HEK293 (cell line): ENCODE results near the gene KCNQ1.

ENCODE experiments used
- CTCF ChIA-PET: fragments of 350-600 bp; formaldehyde crosslinking; extraction: SDS; loops from one replicate; lab custom pipeline; 2021; ENCODE audit warnings: antibody characterized with exemption; lab: Yijun Ruan, JAX
- POLR2A ChIA-PET: fragments of 300-600 bp; formaldehyde crosslinking; extraction: SDS; loops from one replicate; lab custom pipeline; 2020; ENCODE audit warnings: antibody characterized with exemption, inconsistent platforms; lab: Yijun Ruan, JAX
- H3K27ac ChIP-seq: fragments of 200-500 bp; sonication (Bioruptor generic); 2 replicates; pipeline ENCODE4 v1.5.1; 2014; ENCODE audit warnings: low read depth, low read length, control low read depth, inconsistent platforms; ENCODE audit errors: extremely low read depth
- H3K36me3 ChIP-seq, 2 experiments: fragments of 200-500 bp in 1 of 2; sonication (Bioruptor generic) in 1 of 2; 1 replicate in 1 of 2; 2 replicates in 1 of 2; pipeline ENCODE4 v1.5.1; 2014 to 2017; ENCODE audit warnings: inconsistent platforms in 2 of 2, low read length in 2 of 2; ENCODE audit not compliant: control insufficient read depth in 2 of 2, insufficient read depth in 1 of 2
- H3K4me1 ChIP-seq: fragments of 200-500 bp; sonication (Bioruptor generic); 2 replicates; pipeline ENCODE4 v1.5.1; 2014; ENCODE audit warnings: mild to moderate bottlenecking, low read length, inconsistent platforms; ENCODE audit not compliant: control insufficient read depth, insufficient read depth
- H3K4me3 ChIP-seq: 2 replicates; pipeline ENCODE4 v1.5.1; 2011; ENCODE audit warnings: low read depth, mild to moderate bottlenecking, control low read depth, low read length, moderate library complexity
- H3K9me3 ChIP-seq: fragments of 200-500 bp; sonication (Bioruptor generic); 2 replicates; pipeline ENCODE4 v1.5.1; 2014; ENCODE audit warnings: low read depth, low read length, inconsistent platforms; ENCODE audit not compliant: control insufficient read depth, insufficient read depth
- ELK4 ChIP-seq: IDR thresholded peaks from 2 replicates; pipeline ENCODE4 v1.6.1; 2011; ENCODE audit warnings: mild to moderate bottlenecking, low read depth, low read length, borderline replicate concordance
- GLIS2 ChIP-seq: fragments of 450-650 bp; formaldehyde crosslinking; IDR thresholded peaks from 2 replicates; pipeline ENCODE4 v1.5.1; 2016; ENCODE audit warnings: missing biosample characterization, missing genetic modification characterization
- KLF7 ChIP-seq: fragments of 450-650 bp; formaldehyde crosslinking; IDR thresholded peaks from 2 replicates; pipeline ENCODE4 v1.5.1; 2016; ENCODE audit warnings: missing biosample characterization, missing genetic modification characterization, borderline replicate concordance
- KLF8 ChIP-seq: fragments of 450-650 bp; formaldehyde crosslinking; IDR thresholded peaks from 2 replicates; pipeline ENCODE4 v1.5.1; 2016; ENCODE audit warnings: missing biosample characterization, missing genetic modification characterization
- PRDM10 ChIP-seq: fragments of 450-650 bp; formaldehyde crosslinking; IDR thresholded peaks from 2 replicates; pipeline ENCODE4 v1.5.1; 2016; ENCODE audit warnings: missing biosample characterization, missing genetic modification characterization
- ZBTB21 ChIP-seq: fragments of 450-650 bp; formaldehyde crosslinking; IDR thresholded peaks from 2 replicates; pipeline ENCODE4 v1.5.1; 2017; ENCODE audit warnings: missing biosample characterization, missing genetic modification characterization
- ZBTB44 ChIP-seq: fragments of 450-650 bp; IDR thresholded peaks from 2 replicates; pipeline ENCODE4 v1.5.1; 2018; ENCODE audit warnings: missing biosample characterization, mild to moderate bottlenecking, missing genetic modification characterization
- ZNF140 ChIP-seq: fragments of 450-650 bp; formaldehyde crosslinking; IDR thresholded peaks from 2 replicates; pipeline ENCODE4 v1.5.1; 2016; ENCODE audit warnings: missing biosample characterization, missing genetic modification characterization
- ZNF26 ChIP-seq: fragments of 450-650 bp; formaldehyde crosslinking; IDR thresholded peaks from 2 replicates; pipeline ENCODE4 v1.5.1; 2016; ENCODE audit warnings: missing biosample characterization, missing genetic modification characterization
- ZNF292 ChIP-seq: fragments of 450-650 bp; formaldehyde crosslinking; IDR thresholded peaks from 2 replicates; pipeline ENCODE4 v1.5.1; 2016; ENCODE audit warnings: low read depth, missing biosample characterization, missing genetic modification characterization, borderline replicate concordance
- ZNF354C ChIP-seq: fragments of 450-650 bp; formaldehyde crosslinking; IDR thresholded peaks from 2 replicates; pipeline ENCODE4 v1.5.1; 2016; ENCODE audit warnings: missing biosample characterization, missing genetic modification characterization, low read depth, borderline replicate concordance
- ZNF394 ChIP-seq: fragments of 450-650 bp; formaldehyde crosslinking; IDR thresholded peaks from 2 replicates; pipeline ENCODE4 v1.5.1; 2016; ENCODE audit warnings: missing biosample characterization, missing genetic modification characterization, mild to moderate bottlenecking, moderate library complexity, borderline replicate concordance
- ZNF488 ChIP-seq: fragments of 450-650 bp; formaldehyde crosslinking; IDR thresholded peaks from 2 replicates; pipeline ENCODE4 v1.5.1; 2016; ENCODE audit warnings: missing biosample characterization, missing genetic modification characterization
- ZNF560 ChIP-seq: fragments of 450-650 bp; formaldehyde crosslinking; IDR thresholded peaks from 2 replicates; pipeline ENCODE4 v1.5.1; 2017; ENCODE audit warnings: missing biosample characterization, missing genetic modification characterization, borderline replicate concordance
- ZNF580 ChIP-seq: fragments of 450-650 bp; formaldehyde crosslinking; IDR thresholded peaks from 2 replicates; pipeline ENCODE4 v1.5.1; 2016; ENCODE audit warnings: missing biosample characterization, missing genetic modification characterization
- ZNF629 ChIP-seq: fragments of 450-650 bp; formaldehyde crosslinking; IDR thresholded peaks from 2 replicates; pipeline ENCODE4 v1.5.1; 2017; ENCODE audit warnings: missing biosample characterization, missing genetic modification characterization
- ZNF645 ChIP-seq: fragments of 450-650 bp; formaldehyde crosslinking; IDR thresholded peaks from 2 replicates; pipeline ENCODE4; 2016; ENCODE audit warnings: missing biosample characterization, missing genetic modification characterization

The KCNQ1 gene

GRCh38 chr11:2587976-2588748 lies 143.4 kb downstream of the KCNQ1 start:
- CTCF ChIA-PET: no interaction called here
- Histone ChIP-seq H3K9me3 (no peaks in the 10 kb centered on the region), H3K27ac (no peak overlapping the region), H3K36me3 (no peaks in the 10 kb centered on the region), H3K4me3 (no peak overlapping the region), H3K4me1 (no peaks in the 10 kb centered on the region)
- TF ChIP-seq PRDM10 (tag by site-specific recombination) (no peak), ZBTB21 (tag by site-specific recombination) (no peak)
- POLR2A ChIA-PET: no interaction called here

- H3K27ac ChIP-seq: no peak overlapping the region
- CTCF ChIA-PET: interaction anchor here (0.6 kb wide), 1 partner anchor 35 kb away, joined by 4 read pairs; no protein-coding TSS in a partner anchor
- H3K36me3 ChIP-seq: no peaks in the 10 kb centered on the region
- no peaks in the 10 kb centered on the region for H3K9me3 ChIP-seq
- no peaks in the 10 kb centered on the region for H3K4me1 ChIP-seq
- H3K4me3 ChIP-seq: no peak overlapping the region
- POLR2A ChIA-PET: no interaction called here
- TF ChIP-seq ZBTB44 (tag by site-specific recombination) (no peak), ZNF645 (no peak), ZNF580 (no peak), ZNF629 (tag by site-specific recombination) (no peak), ELK4 (no peak), KLF7 (tag by site-specific recombination) (no peak), ZNF560 (tag by site-specific recombination) (no peak), ZNF354C (tag by site-specific recombination) (no peak), ZNF26 (tag by site-specific recombination) (no peak), KLF8 (tag by site-specific recombination) (no peak), GLIS2 (no peak), ZNF394 (tag by site-specific recombination) (no peak), ZNF140 (tag by site-specific recombination) (no peak), ZNF292 (tag by site-specific recombination) (no peak), ZNF488 (tag by site-specific recombination) (no peak)
These were observed 144.2 kb downstream of the KCNQ1 start for GRCh38 chr11:2588809-2589537.
